NCI-H774 (cell line): ENCODE results near the gene SRSF9.
A peak's percentile ranks its signal among the peaks of the same experiment; 100 is the strongest.
"Not testable (repeated sequence)": the region's sequence is repeated elsewhere in the genome, so short reads cannot be mapped to it uniquely, and the experiment has no call there.

ENCODE experiments used
- DNase-seq: peaks from one replicate; lab custom pipeline; 2025; lab: John Stamatoyannopoulos, UW

Gene SRSF9

DNA sequence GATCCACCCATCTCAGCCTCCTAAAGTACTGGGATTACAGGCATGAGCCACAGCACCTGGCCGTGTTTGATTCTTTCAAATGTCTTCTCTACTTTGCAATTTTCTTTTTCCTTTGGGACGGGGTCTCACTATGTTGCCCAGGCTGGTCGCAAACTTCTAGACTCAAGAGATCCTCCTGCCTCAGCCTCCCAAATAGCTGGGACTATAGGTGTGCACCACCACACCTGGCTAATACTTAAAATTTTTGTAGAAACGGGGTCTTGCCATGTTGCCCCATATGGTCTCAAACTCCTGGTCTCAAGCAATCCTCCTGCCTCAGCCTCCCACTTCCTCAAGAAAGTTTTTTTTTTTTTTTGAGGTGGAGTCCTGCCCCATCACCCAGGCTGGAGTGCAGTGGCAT lies 21.6 kb downstream of the SRSF9 start:
- DNase-seq: no peak

DNA sequence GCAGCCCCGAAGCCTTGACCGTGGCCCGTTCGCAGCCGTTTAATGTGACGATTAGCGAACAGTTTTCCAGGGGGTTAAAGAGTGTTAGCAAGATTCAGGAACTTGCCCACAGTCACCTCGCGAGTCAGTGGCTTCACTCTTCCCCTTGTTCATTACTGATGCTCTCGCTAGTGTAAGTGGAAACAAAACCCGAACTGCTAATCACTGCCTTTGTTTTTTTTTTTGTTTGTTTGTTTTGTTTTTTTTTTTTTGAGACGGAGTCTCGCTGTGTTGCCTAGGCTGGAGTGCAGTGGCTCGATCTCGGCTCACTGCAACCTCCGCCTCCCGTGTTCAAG lies 22.7 kb downstream of the SRSF9 start:
- not testable (repeated sequence) for DNase-seq

DNA sequence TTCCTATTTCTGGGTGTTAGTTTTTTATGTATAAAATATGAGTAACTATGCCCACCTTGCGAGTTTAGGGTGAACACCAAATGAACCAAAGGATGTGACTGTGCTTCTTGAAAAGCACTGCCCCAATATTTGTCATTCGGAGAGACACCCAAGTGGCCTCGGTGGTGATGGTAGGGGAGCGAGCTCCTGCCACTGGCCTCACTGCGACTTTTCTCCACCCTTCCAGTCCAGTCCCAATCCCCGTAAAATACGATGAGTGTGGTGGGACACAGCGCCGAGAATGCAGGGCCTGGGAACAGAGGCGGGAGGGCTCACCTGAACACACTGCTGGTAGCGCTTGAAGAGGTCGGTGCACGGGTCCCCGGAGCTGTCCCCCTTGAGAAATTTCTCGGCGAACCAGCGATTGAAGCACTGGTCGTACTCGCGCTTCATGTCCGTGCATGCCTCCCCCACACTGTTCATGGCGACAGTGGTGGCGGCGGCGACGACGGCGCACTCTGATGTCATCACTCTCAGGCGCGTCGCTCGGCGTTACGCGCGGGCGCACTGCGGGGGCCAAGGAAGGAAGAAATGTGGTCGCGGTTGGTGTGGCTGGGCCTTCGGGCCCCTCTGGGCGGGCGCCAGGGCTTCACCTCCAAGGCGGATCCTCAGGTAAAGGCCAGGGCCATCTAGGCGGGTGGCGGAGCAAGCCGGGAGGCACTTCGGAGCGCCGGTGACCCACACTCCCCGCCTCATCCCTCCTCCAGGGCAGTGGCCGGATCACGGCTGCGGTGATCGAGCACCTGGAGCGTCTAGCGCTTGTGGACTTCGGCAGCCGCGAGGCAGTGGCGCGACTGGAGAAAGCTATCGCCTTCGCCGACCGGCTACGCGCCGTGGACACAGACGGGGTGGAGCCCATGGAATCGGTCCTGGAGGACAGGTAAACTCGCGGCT lies 23.4 kb downstream of the SRSF9 start, which contains the start of the genes GATC and TRIAP1:
Gene GATC (plus strand): TSS at position 534 of the 933 bp plus-strand sequence. CDS start 37 bp downstream, at position 571.
Gene TRIAP1 (minus strand): TSS at position 474 of the 933 bp plus-strand sequence. CDS start 12 bp downstream, at position 462.
- DNase-seq: peak; percentile 88

GRCh38 chr12:120444676-120445075 lies 24.9 kb downstream of the SRSF9 start:
- DNase-seq: no peak

GRCh38 chr12:120439646-120440247 lies 29.8 kb downstream of the SRSF9 start:
- peak; percentile 10 for DNase-seq

DNA sequence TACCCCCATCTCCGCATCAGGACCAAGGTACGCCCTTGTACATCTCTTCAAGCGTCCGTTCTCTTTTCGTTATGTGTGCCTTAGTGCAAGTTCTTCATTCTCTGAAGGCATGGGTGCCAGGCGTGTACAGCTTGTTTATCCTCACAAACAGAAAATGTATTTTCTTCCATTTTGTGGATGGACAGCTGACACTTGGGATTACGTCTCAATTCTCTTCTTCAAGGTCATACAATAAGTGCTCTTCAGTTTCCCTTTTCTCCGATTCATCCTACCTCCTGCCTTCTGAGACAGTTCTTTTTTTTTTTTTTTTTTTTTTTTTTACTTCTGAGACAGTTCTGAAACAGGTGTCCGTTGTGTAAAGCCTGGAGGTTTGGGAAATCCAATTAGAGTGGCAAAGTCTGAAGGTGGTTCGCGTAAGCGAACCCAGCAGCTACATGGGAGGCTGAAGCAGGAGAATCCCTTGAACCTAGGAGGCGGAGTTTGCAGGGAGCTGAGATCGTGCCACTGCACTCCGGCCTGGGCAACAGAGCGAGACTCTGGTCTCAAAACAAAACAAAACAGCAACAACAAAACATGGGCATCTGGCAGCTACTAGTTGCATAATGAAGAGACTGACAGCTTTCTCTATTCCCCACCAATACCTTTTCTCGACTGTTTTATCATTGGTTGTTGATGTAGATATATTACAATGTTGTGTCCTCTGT lies 30.9 kb downstream of the SRSF9 start:
- DNase-seq: no peak

DNA sequence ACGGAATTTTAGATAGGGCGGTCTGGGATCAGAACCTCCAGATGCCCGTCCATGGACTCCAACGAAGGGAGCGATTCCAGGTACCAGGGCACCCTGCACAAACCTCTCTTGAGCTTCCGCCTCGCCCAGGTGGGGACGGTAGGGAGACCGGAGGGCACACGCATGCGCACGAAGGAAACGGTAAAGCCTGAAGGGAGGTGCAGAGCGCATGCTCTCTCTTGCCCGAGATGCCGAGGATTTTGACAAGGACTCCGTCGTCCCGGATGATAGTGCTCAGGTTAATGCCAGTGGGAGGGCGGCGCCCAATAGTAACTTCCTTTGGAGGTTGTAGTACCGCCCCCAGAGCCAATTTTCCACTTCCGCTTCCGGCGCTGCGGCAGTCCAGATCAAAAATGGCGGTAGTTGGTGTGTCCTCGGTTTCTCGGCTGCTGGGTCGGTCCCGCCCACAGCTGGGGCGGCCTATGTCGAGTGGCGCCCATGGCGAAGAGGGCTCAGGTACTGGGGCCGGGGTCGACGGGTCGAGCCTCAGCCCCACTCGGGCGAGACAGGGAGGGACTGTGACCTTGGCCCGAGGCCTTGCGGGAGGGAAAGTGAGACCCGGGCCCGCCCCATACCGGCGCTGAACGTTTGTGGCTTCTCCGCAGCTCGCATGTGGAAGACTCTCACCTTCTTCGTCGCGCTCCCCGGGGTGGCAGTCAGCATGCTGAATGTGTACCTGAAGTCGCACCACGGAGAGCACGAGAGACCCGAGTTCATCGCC lies 31.6 kb downstream of the SRSF9 start, which contains the start of gene COX6A1:
Gene COX6A1 (plus strand): TSS at position 379 of the 760 bp plus-strand sequence. CDS start 14 bp downstream, at position 393.
- DNase-seq: peak; percentile 100

GRCh38 chr12:120432772-120433525 lies 36.6 kb downstream of the SRSF9 start:
- DNase-seq: no peak

- no peak for DNase-seq
Observed at GRCh38 chr12:120429368-120429767, 40.2 kb downstream of the SRSF9 start.

DNA sequence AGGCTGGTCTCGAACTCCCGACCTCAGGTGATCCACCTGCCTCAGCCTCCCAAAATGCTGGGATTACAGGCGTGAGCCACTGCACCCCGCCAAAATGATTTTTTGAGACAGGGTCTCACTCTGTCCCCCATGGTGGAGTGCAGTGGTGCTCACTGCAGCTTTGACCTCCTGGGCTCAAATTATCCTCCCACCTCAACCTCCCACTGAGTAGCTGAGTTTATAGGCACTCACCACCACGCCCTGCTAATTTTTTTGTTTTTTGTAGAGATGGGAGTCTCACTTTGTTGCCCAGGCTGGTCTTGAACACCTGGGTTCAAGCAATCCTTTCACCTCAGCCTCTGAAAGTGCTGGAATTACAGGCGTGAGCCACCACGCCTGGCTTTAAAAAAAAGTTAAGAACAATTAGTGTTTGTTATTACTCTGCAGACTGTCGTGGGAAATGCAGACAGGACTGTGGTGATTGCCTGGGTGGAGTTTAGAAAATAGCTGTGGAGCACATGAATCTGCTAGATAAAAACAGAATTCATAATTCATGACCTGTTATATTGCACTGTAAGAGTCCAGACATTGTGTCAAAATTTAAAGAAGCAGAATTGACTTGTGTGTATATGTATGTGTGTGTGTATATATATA lies 40.8 kb downstream of the SRSF9 start:
- no peak for DNase-seq

GRCh38 chr12:120425797-120426196 lies 43.8 kb downstream of the SRSF9 start:
- no peak for DNase-seq

- no peak for DNase-seq
Observed at GRCh38 chr12:120422892-120423456, 46.6 kb downstream of the SRSF9 start.

DNA sequence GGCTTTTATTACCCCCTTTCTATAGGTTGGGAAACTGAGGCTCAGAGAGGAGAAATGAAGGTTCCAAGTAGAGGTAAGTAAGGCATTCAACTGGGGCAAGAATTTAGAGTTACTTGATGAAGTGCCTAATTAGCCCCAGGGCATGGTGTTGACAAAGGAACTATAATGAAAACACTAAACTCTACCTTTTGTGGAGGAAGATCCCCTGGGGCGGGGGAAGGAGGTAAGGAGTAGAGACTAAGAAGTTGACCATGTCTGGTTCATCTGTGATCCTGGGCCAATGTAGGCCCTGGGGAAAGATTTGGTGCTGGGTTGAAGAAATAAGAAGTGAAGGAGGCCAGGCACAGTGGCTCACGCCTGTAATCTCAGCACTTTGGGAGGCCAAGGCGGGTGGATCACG lies 47.8 kb downstream of the SRSF9 start:
- DNase-seq: no peak

GRCh38 chr12:120417917-120418580 lies 51.5 kb downstream of the SRSF9 start:
- DNase-seq: no peak

DNA sequence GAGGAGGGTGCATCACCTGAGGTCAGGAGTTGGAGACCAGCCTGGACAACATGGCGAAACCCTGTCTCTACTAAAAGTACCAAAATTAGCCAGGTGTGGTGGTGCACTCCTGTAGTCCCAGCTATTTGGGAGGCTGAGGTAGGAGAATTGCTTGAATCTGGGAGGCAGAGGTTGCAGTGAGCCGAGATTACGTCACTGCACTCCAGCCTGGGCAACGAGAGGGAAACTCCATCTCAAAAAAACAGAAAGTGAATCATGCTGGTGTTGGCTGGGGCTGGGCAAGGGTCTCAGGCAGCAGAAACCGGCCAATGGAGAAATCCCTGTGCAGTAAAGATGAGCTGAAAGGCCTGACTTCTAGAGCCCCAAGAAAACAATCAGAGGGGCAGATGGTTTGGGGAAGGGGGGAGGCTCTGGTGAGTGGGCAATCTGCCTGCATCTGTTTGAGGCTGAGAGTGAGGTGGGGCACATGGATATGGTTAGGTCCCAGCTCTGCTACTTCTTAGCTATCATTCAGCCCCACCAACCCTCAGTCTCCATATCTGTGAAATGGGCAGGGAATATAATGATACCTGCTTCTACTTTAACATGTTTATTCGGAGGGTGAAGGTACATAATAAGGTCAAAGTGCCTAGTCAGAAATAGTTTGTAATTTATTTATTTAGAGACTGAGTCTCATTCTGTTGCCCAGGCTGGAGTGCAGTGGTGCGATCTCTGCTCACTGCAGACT lies 52.9 kb downstream of the SRSF9 start:
- no peak for DNase-seq

GRCh38 chr12:120413901-120414695 lies 55.5 kb downstream of the SRSF9 start:
- DNase-seq: peak; percentile 34

DNA sequence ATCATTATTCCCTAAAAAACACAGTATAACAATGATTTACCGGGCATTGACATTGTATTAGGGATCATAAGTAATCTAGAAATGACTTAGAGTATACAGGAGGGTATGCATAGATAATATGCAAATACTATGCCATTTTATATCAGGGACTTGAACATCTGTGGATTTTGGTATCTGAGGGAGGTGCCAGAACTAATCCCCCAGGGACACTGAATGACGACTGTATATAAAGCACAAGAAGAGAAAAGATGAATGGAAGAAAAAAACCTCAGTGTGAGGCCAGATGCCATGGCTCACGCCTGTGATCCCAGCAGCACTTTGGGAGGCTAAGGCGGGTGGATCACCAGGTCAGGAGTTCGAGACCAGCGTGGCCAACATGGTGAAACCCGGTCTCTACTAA lies 57.1 kb downstream of the SRSF9 start:
- no peak for DNase-seq
